G401 (cell line): ENCODE results near the gene NUPR2. TPM values are rescaled to one million over a fixed set of nuclear protein-coding genes. Genes with fewer than 3 reads are reported as not detected.
"Not testable (repeated sequence)": the region's sequence is repeated elsewhere in the genome, so short reads cannot be mapped to it uniquely, and the experiment has no call there.

Experiments
- DNase-seq: peaks from one replicate; pipeline ENCODE4 v3.0.0-alpha.2; 2015; ENCODE audit warnings: low spot score
- in situ Hi-C: cut with HindIII; loops from 2 replicates; pipeline ENCODE4 v1.10.0; 2016; ENCODE audit warnings: low sequenced_read_pairs, mixed read lengths
- total RNA-seq: library from RNA; depleted of rRNA; stranded (reverse); fragments of >200 nt; shearing (Covaris generic); gene quantifications from 2 replicates; pipeline ENCODE4 v1.2.3, GENCODE V29; 2014; rRNA removed

The NUPR2 gene, protein sequence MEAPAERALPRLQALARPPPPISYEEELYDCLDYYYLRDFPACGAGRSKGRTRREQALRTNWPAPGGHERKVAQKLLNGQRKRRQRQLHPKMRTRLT
- total RNA-seq = not detected in 2 replicates

DNA sequence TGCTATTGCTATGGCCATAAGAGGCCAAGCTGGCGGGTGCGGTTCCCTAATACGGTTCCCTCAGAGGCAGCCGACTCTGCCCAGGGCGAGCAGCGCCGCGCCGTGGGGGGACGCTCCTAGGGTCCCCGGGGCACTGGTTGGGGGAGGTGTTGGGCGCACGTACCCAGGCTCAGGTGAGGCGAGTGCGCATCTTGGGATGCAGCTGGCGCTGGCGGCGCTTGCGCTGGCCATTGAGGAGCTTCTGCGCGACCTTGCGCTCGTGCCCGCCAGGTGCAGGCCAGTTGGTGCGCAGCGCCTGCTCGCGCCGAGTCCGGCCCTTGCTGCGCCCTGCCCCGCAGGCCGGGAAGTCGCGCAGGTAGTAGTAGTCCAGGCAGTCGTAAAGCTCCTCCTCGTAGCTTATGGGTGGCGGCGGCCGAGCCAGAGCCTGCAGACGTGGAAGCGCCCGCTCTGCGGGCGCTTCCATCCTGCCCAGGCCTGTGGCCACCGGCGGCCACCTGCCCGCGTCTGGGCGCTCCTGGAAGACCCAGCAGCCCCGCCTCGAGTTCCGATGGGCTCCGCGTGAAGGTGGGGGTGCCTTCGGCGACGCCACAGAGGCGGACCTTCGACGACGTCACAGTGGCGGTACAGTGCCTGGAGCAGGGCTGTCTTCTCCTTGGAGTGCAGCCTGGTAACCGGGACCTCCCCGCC, at the start of gene NUPR2:
Gene NUPR2 (minus strand): TSS at position 566 of the 687 bp plus-strand sequence. CDS start 103 bp downstream, at position 463.
- in situ Hi-C loops = no loop called here
- DNase-seq = peak; percentile 66

DNA sequence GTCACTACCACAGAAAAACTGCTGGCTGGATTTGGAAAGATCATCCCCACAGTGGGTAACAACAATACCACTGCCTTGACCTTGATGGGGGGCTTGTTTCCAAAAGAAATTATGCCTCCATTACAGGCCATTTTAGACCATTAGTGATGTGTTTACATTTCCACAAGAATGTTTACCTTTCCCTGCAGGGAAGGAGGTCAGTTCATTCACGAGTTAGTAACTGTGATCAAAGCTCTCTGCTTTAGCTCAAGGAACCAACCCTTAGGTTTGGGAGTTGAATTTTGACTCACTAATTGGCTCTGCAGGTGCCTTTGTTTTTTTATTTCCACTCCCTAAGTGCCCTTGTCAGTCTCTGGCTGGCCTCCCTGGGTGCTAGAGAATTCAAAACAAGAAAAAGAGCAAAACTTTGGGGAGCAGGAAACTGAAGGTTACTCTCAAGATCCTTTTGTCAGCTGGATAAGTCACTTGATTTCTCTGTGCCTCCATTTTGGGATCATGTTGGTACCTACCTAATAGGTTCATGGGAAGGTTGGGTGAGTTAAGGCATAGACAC, 41.1 kb upstream of the NUPR2 start:
- no peak for DNase-seq
- in situ Hi-C loops = no loop called here

- DNase-seq, in situ Hi-C loops: not testable (repeated sequence)
These were observed 14.8 kb upstream of the NUPR2 start for GRCh38 chr7:56131062-56131461.

DNA sequence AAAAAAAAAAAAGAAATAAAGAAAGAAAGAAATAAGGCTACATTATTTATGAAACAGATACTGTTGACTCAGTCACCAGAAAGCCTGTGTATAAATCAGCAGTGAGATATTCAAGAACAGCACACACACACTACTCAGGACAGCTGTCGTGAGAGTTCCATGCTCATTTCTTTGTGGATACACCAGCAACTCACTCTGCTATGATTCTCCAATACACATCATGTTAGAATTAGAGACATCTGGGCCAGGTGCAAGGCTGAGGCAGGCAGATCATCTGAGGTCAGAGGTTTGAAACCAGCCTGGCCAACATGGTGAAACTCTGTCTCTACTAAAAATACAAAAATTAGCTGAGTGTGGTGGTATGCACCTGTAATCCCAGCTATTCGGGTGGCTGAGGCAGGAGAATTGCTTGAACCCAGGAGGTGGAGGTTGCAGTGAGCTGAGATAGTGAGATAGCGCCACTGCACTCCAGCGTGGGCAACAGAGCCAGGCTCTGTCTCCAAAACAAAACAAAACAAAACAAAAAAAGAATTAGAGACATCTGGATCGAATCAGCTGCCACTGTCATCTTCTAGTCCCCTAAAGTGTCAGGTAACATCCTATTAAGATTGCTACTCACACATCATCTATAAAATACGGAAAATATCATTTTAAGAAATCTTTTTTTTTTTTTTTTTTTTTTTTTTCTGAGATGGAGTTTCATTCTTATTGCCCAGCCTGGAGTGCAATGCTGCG, 11.2 kb upstream of the NUPR2 start:
- in situ Hi-C loops = no loop called here
- DNase-seq = no peak

GRCh38 chr7:56125831-56126230, 9.6 kb upstream of the NUPR2 start:
- DNase-seq = no peak

GRCh38 chr7:56124981-56125380, 8.8 kb upstream of the NUPR2 start:
- no peak for DNase-seq
- in situ Hi-C loops = no loop called here

More at GRCh38 chr7:56125831-56126230, 9.6 kb upstream of the NUPR2 start:
- in situ Hi-C loops = no loop called here

- in situ Hi-C loops = no loop called here
- no peak for DNase-seq
These were observed 5.2 kb upstream of the NUPR2 start for GRCh38 chr7:56121440-56121839.

GRCh38 chr7:56112244-56112643, 4.0 kb downstream of the NUPR2 start:
- in situ Hi-C loops = not testable (repeated sequence)

GRCh38 chr7:56110611-56111010, 5.6 kb downstream of the NUPR2 start:
- in situ Hi-C loops = no loop called here

More at GRCh38 chr7:56112244-56112643, 4.0 kb downstream of the NUPR2 start:
- DNase-seq = not testable (repeated sequence)

DNA sequence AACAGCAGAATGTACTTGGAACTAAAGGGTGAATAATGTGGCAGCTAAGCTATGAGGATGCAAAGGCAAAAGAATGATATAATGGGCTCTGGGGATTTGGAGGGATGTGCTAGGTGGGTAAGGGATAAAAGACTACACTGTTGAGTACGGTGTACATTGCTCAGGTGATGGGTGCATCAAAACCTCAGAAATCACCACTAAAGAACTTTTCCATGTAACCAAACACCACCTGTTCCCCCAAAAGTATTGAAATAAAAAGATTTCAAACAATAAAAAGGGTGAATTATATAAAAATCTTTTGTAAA, 8.3 kb downstream of the NUPR2 start:
- in situ Hi-C loops = no loop called here
- no peak for DNase-seq

More at GRCh38 chr7:56110611-56111010, 5.6 kb downstream of the NUPR2 start:
- DNase-seq = no peak

DNA sequence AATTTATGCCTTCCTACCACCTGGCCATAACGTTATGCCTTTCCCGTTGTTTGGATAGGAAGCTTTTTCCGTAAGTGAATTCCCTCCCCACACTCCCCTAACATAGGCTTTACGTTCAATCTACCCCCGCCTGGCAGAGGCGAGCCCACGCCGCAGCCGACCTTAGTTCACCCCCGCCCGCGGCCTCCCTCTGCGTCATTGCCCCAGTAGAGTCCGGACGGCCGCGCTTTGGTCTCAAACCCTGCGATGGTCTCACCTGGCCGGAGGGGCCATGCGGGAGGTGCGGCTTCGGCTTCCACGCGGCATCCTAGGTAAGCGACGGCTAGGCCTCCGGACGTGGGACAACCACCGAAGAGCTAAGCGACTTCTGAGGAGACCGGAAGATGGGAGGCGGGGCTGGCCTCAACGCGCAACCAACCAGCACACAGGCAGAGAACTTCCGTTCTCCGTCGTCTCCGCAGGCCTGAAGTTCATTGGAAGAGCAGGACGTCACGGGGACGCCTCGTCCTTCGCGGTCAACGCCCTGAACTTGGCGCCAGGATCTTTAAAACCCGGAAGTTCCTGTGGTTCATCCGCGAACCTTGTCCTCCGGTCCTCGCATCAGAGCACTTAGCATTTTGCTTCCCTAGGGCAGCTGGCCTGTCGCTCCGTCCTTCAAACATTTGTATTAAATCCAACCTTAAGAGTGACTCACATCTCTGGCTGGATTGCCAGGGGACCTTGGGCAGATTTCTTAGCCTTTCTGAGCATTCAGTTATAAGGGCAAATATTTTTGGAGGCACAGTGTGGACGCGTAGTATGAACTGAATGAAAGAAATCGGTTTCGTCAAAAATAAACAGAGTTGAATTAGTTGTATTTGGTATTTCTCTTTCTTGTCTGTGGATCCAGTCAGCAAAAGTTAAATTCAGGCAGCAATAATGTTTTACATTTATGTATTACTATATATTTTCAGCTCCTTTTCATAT, 9.8 kb downstream of the NUPR2 start, which contains the start of gene CHCHD2:
Gene CHCHD2 (minus strand): TSS at position 369 of the 966 bp plus-strand sequence. CDS start 63 bp downstream, at position 306.
- DNase-seq = peak; percentile 99
- in situ Hi-C loops = no loop called here

- DNase-seq = peak; percentile 7
- in situ Hi-C loops = no loop called here
These were observed 10.7 kb downstream of the NUPR2 start for GRCh38 chr7:56105508-56105907.

- in situ Hi-C loops = not testable (repeated sequence)
These were observed 12.1 kb downstream of the NUPR2 start for GRCh38 chr7:56104138-56104537.

DNA sequence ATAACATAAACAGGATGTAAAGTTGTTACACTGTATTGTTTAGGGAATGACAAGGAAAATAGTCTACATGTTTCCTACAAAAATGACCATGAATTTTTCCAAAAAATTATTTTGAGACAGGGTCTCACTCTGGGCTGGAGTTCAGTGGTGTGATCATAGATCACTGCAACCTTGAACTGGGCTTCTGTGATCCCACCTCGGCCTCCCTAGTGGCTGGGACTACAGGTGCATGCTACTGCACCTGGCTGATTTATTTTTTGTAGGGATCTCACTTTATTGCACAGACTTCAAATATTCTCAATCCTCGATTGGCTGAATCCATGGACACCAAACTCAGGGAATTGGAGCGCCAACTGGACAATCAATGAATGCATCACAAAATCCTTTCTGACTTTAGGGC, 16.6 kb downstream of the NUPR2 start:
- in situ Hi-C loops = no loop called here
- no peak for DNase-seq

More at GRCh38 chr7:56104138-56104537, 12.1 kb downstream of the NUPR2 start:
- DNase-seq = not testable (repeated sequence)

- in situ Hi-C loops, DNase-seq: not testable (repeated sequence)
These were observed 17.8 kb downstream of the NUPR2 start for GRCh38 chr7:56098187-56099008.

- DNase-seq = no peak
- in situ Hi-C loops = no loop called here
These were observed 18.5 kb downstream of the NUPR2 start for GRCh38 chr7:56097700-56098099.

DNA sequence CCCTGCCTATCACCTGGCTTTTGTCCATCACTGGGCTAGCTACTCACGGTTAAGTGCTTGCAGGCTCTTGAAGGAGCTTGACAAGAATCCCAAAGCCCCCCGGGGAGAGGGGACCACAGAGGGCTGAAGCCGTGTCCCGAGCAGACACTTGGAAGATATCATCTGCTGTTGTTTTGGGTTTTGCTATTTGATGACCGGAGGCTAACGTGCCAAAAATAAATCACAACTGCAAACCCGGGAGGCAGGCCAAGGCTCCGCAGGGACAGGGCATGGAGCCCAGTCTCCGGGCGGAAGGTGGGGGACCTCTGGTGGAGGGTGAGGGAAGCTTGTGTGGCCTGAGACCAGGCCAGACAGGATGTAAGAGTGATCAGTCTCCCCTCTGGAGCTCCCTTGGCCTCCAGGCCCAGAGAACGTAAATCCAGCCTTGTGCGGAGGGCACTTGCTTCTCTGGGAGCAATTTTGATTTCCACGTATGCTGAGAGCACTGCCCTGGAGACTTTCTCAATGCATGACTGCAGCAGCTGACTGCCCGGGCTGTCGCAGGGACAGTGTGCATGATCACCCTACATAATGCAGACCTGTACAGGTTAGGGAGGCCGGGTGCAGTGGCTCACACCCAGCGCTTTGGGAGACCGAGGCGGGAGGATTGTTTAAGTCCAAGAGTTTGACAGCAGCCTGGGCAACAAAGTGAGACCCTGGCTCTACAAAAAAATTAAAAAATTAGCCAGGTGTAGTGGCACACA, 23.3 kb downstream of the NUPR2 start, which contains the start of gene PHKG1:
Gene PHKG1 (minus strand): TSS at position 164 of the 743 bp plus-strand sequence. CDS start 4,011 bp downstream, outside the sequence.
- DNase-seq = peak; percentile 91
- in situ Hi-C loops = no loop called here
